ENCODE data around the gene RNF133. TPM values are rescaled to one million over a fixed set of nuclear protein-coding genes. Genes with fewer than 3 reads are reported as not detected.
"Not testable (repeated sequence)": the region's sequence is repeated elsewhere in the genome, so short reads cannot be mapped to it uniquely, and the experiment has no call there.

The RNF133 gene
- total RNA-seq, 1 donor from 2014 or later: not detected

DNA sequence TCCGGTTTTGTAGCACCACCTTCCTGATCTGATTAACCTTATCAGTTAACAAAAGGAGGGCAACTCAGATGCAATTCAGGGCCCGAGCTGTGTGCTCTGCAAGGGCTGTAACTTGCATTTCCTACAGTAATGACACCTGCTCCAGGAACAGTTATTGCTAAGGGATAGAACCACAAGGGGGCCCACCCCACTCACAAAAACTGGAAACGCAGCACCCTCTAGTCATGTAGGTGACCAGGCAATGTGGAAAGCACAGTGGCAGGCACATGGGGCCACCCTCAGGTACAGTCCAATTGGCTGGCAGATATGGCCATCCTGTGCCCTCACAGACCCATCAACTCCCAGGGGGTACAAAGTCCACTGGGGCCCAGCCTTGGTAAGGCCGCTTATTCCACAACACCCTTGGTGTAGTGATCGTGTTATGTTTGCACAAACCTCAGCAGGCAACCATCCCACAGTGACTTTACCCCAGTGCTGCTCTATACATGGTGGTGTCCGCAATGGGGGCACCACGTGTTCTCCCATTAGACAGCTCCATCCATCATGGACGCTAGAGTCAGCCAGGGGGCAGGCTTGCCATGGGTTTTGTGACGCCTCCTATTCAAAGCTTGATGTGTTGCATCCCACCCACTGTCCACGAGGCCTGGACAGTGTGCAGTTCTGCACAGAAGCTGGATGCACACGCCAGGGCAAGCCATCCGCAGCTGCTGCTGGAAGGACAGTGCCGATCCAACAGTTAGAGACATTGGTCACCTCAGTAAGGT lies 9.4 kb downstream of the RNF133 start:
- Histone ChIP-seq H3K4me3 (ENCODE audit: low read depth, low read length) (no peak overlapping the region), H3K36me3 (ENCODE audit: control insufficient read depth, insufficient read depth, low read length) (no peaks in the 10 kb centered on the region), H3K27me3 (ENCODE audit: control insufficient read depth, insufficient read depth, low read length) (no peaks in the 10 kb centered on the region)
- no peak for DNase-seq (ENCODE audit: low read depth)
- TF ChIP-seq, protein P1, sequence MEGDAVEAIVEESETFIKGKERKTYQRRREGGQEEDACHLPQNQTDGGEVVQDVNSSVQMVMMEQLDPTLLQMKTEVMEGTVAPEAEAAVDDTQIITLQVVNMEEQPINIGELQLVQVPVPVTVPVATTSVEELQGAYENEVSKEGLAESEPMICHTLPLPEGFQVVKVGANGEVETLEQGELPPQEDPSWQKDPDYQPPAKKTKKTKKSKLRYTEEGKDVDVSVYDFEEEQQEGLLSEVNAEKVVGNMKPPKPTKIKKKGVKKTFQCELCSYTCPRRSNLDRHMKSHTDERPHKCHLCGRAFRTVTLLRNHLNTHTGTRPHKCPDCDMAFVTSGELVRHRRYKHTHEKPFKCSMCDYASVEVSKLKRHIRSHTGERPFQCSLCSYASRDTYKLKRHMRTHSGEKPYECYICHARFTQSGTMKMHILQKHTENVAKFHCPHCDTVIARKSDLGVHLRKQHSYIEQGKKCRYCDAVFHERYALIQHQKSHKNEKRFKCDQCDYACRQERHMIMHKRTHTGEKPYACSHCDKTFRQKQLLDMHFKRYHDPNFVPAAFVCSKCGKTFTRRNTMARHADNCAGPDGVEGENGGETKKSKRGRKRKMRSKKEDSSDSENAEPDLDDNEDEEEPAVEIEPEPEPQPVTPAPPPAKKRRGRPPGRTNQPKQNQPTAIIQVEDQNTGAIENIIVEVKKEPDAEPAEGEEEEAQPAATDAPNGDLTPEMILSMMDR (IDR thresholded peaks at IDR 0.05; ENCODE audit: insufficient read depth, low read length, poor library complexity, severe bottlenecking): no peak

- no peak overlapping the region for H3K4me3 ChIP-seq (ENCODE audit: low read depth, low read length)
- TF ChIP-seq, protein P1 (IDR thresholded peaks at IDR 0.05; ENCODE audit: insufficient read depth, low read length, poor library complexity, severe bottlenecking): no peak
- H3K27me3 ChIP-seq (ENCODE audit: control insufficient read depth, insufficient read depth, low read length): no peaks in the 10 kb centered on the region
- no peak for DNase-seq (ENCODE audit: low read depth)
- H3K36me3 ChIP-seq (ENCODE audit: control insufficient read depth, insufficient read depth, low read length): no peaks in the 10 kb centered on the region
These were observed 10.4 kb downstream of the RNF133 start for GRCh38 chr7:122688400-122688998.

DNA sequence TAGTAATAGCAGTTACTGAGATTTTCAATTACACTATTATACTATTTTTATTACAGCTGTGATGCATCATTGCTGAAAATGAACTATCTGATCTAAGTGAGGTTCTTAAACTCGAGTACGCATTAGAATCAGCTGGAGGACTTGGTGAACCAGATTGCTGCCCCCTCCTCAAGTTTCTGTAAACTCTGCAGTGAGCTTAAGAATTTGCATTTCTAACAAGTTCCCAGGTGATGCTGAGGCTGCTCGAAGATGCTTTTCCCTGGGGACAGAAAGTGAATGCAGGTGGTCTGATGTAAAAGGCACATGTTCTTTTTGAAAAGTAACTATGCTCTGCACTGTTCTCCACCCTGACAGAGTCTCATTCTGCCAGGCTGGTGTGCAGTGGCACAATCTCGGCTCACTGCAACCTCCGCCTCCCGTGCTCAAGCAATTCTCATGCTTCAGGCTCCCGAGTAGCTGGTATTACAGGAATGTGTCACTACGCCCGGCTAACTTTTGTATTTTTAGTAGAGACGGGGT lies 12.5 kb downstream of the RNF133 start:
- Histone ChIP-seq H3K4me3 (ENCODE audit: low read depth, low read length) (no peak overlapping the region), H3K36me3 (ENCODE audit: control insufficient read depth, insufficient read depth, low read length) (no peaks in the 10 kb centered on the region), H3K27me3 (ENCODE audit: control insufficient read depth, insufficient read depth, low read length) (no peaks in the 10 kb centered on the region)
- DNase-seq (ENCODE audit: low read depth): no peak
- TF ChIP-seq, protein P1 (IDR thresholded peaks at IDR 0.05; ENCODE audit: insufficient read depth, low read length, poor library complexity, severe bottlenecking): no peak

DNA sequence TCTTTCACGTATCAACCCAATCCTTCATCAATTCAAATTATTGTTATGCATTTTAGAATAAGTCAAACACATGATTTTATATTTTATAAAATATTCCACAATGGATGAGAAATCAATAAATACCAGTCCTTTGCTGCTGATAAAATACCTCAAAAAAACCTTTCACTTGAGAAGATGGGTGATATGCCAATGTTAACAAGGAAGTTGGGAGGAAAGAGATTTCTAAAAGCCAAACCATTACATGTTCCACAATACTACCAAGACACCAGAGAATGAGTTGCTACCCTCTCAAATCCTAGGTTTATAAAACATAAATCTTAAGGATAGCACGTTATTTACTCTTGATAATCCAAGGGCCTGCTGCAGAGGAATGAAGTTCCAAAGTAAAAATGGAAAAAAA lies 14.4 kb downstream of the RNF133 start:
- H3K4me3 ChIP-seq (ENCODE audit: low read depth, low read length): no peak overlapping the region
- no peak for DNase-seq (ENCODE audit: low read depth)
- H3K27me3 ChIP-seq (ENCODE audit: control insufficient read depth, insufficient read depth, low read length): no peaks in the 10 kb centered on the region
- no peaks in the 10 kb centered on the region for H3K36me3 ChIP-seq (ENCODE audit: control insufficient read depth, insufficient read depth, low read length)
- TF ChIP-seq, protein P1 (IDR thresholded peaks at IDR 0.05; ENCODE audit: insufficient read depth, low read length, poor library complexity, severe bottlenecking): no peak

DNA sequence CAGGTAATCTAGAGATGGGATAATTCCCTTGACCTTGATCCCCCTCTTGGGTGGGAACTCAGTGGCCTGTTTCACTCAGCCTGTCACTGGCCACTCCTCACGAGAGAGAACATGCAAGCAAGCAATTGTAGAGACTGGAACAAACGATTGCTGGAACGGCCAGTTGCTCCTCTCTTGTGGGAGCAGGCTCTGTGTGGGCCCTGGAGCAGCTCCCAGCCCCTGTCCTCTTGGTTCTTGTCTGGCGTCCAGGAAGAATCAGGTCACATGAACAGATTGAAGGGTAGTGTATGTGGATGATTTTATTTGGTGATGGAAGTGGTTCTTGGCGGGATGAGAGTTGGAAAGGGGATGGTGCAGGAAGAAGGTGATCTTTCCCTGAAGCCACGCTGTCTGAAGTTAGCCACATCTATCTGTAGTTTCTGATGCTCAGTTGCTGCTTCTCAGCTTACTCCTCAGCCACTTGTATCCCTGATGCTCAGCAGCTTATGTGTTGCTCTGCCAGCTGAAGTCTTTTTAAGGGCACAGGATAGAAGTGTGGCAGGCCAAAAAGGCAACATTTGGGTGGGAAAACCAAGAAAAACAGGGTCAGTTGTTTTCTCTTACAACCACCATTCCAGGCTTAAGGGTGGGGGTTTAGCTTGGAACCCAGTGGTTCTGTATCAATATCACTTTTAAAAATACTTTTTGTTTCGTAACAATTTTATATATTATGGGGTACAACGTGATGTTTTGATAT lies 15.9 kb downstream of the RNF133 start:
- DNase-seq (ENCODE audit: low read depth): no peak
- TF ChIP-seq, protein P1 (IDR thresholded peaks at IDR 0.05; ENCODE audit: insufficient read depth, low read length, poor library complexity, severe bottlenecking): no peak
- Histone ChIP-seq H3K27me3 (ENCODE audit: control insufficient read depth, insufficient read depth, low read length) (no peaks in the 10 kb centered on the region), H3K36me3 (ENCODE audit: control insufficient read depth, insufficient read depth, low read length) (no peaks in the 10 kb centered on the region), H3K4me3 (ENCODE audit: low read depth, low read length) (no peak overlapping the region)

- H3K36me3 ChIP-seq (ENCODE audit: control insufficient read depth, insufficient read depth, low read length); H3K4me3 ChIP-seq (ENCODE audit: low read depth, low read length); DNase-seq (ENCODE audit: low read depth): not testable (repeated sequence)
These were observed 17.7 kb downstream of the RNF133 start for GRCh38 chr7:122681186-122681585.

More at GRCh38 chr7:122681186-122681585, 17.7 kb downstream of the RNF133 start:
- not testable (repeated sequence) for H3K27me3 ChIP-seq (ENCODE audit: control insufficient read depth, insufficient read depth, low read length)
